GM19025 (cell line): ENCODE measurements around the gene KRTAP5-10.
"Not testable (repeated sequence)": the region's sequence is repeated elsewhere in the genome, so short reads cannot be mapped to it uniquely, and the experiment has no call there.

ENCODE experiments used
- ATAC-seq: cut with Tn5 transposase; IDR thresholded peaks from one replicate; pipeline ENCODE4 v1.9.1; 2021; ENCODE audit warnings: mild to moderate bottlenecking, low read depth, moderate library complexity; ENCODE audit not compliant: unreplicated experiment

Gene KRTAP5-10

GRCh38 chr11:71542382-71542781 is 23.0 kb upstream of the KRTAP5-10 start:
- no peak for ATAC-seq

GRCh38 chr11:71542879-71543777 is 22.2 kb upstream of the KRTAP5-10 start:
- ATAC-seq: no peak

GRCh38 chr11:71543866-71544265 is 21.5 kb upstream of the KRTAP5-10 start:
- ATAC-seq: no peak

- ATAC-seq: no peak
These were observed 20.7 kb upstream of the KRTAP5-10 start for GRCh38 chr11:71544525-71545214.

- no peak for ATAC-seq
These were observed 19.9 kb upstream of the KRTAP5-10 start for GRCh38 chr11:71545405-71545966.

GRCh38 chr11:71548120-71548519 is 17.2 kb upstream of the KRTAP5-10 start, which contains the start of gene KRTAP5-9:
TSS of gene KRTAP5-9 (plus strand) at chr11:71548420. CDS start at chr11:71548658, 238 bp downstream.
- no peak for ATAC-seq

- no peak for ATAC-seq
These were observed 16.6 kb upstream of the KRTAP5-10 start for GRCh38 chr11:71548716-71549151.

- ATAC-seq: no peak
These were observed 13.7 kb upstream of the KRTAP5-10 start for GRCh38 chr11:71551711-71552110.

GRCh38 chr11:71554996-71555395 is 10.4 kb upstream of the KRTAP5-10 start:
- ATAC-seq: no peak

GRCh38 chr11:71555508-71555907 is 9.9 kb upstream of the KRTAP5-10 start:
- ATAC-seq: no peak

- no peak for ATAC-seq
These were observed 9.3 kb upstream of the KRTAP5-10 start for GRCh38 chr11:71556018-71556417.

- no peak for ATAC-seq
These were observed 8.1 kb upstream of the KRTAP5-10 start for GRCh38 chr11:71557257-71557656.

GRCh38 chr11:71558996-71559395 is 6.4 kb upstream of the KRTAP5-10 start:
- ATAC-seq: no peak

GRCh38 chr11:71562120-71562519 is 3.2 kb upstream of the KRTAP5-10 start:
- ATAC-seq: no peak

GRCh38 chr11:71563406-71563805 is 2.0 kb upstream of the KRTAP5-10 start:
- ATAC-seq: no peak

GRCh38 chr11:71564430-71564829 is 933 bp upstream of the KRTAP5-10 start:
- no peak for ATAC-seq

GRCh38 chr11:71566081-71566620 is 788 bp downstream of the KRTAP5-10 start:
- ATAC-seq: no peak

GRCh38 chr11:71566626-71567599 is 1.6 kb downstream of the KRTAP5-10 start:
- ATAC-seq: not testable (repeated sequence)

- ATAC-seq: not testable (repeated sequence)
These were observed 2.3 kb downstream of the KRTAP5-10 start for GRCh38 chr11:71567633-71568032.
